SIG-M5 treated with dmso at 0.1 percent for 504 hours (cell line): ENCODE data around the gene UCHL5.

Experiments
- DNase-seq: peaks from one replicate; lab custom pipeline; 2025; ENCODE audit not compliant: unreplicated experiment; lab: John Stamatoyannopoulos, UW

UCHL5 gene, protein sequence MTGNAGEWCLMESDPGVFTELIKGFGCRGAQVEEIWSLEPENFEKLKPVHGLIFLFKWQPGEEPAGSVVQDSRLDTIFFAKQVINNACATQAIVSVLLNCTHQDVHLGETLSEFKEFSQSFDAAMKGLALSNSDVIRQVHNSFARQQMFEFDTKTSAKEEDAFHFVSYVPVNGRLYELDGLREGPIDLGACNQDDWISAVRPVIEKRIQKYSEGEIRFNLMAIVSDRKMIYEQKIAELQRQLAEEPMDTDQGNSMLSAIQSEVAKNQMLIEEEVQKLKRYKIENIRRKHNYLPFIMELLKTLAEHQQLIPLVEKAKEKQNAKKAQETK

DNA sequence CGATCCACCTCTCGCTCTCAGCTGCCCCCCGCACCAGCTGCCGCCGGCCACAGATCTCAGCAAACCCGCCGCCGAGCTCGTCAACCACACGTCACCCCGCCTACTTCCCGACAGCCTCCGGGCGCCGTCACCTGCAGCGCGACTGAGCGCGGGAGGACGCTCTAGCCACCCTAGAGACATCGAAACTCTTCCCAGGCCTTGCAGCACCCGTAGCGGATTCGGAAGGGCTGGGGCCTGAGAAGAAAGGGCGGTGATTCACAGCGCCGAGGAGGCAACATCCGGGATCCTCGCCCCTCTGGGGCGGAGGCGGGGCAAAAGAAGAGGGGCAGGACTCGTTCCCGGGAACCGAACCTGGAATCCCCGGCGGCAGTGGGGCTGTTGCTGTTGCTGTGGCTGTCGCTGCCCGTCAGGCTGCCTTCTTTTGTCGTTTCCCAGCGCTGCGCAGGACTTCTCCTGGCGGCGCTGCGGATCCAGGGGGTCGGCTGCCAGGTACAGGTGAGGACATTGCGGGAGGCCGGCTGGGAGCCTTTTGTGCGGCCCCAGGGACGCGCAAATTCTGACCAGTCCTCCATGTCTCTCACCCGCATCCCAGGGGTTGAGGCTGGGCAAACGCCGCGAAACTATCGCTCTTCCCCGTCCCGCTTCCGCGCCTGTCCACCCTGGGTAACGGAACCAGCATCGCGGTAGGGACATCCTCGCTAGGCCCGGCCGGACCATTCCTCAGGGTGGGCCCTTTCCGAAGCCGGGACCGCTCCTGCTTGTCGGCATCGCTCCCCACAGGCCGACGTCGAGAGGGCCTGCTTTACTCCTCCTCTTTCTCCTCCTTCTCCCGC lies at the start of gene UCHL5, which contains the start of gene RO60:
Gene UCHL5, minus strand, starts transcription at position 79 of the 833 bp plus-strand sequence. CDS start 100 bp downstream, outside the sequence.
Gene RO60, plus strand, starts transcription at position 331 of the 833 bp plus-strand sequence. CDS start 9,443 bp downstream, outside the sequence.
- peak; percentile 100 for DNase-seq

DNA sequence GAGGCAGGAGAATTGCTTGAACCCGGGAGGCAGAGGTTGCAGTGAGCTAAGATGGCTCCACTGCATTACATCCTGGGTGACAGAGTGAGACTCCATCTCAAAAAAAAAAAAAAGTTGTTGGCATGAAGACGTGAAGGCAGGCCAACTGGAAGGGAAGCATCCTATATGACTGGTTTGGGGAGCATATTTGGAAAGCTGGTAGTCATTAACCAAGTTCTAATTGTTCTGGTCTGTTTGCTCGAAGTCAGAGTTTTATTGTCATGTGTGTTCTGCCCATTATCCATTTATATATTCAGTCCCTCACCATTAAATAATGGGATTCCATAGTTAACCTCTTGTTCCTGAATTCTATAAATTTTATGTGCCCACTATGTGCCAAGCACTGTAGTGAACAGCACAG lies 49.3 kb upstream of the UCHL5 start:
- no peak for DNase-seq

DNA sequence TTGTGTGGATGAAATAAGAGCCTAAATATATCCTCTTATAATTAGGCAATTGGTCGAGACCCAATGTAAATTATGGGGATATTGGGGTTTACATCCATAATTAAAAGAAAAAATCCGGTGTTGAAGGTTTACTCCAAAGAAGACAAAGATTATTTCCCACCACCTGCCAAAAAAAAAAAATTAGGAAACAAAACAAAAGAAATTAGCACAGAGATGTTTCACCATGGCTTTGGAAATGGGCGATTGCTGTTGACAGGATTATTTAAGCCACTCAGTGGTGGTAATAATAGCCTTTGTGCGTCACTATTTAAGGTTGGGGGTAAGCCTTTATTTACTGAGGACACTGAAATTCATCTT lies 46.6 kb upstream of the UCHL5 start:
- no peak for DNase-seq

DNA sequence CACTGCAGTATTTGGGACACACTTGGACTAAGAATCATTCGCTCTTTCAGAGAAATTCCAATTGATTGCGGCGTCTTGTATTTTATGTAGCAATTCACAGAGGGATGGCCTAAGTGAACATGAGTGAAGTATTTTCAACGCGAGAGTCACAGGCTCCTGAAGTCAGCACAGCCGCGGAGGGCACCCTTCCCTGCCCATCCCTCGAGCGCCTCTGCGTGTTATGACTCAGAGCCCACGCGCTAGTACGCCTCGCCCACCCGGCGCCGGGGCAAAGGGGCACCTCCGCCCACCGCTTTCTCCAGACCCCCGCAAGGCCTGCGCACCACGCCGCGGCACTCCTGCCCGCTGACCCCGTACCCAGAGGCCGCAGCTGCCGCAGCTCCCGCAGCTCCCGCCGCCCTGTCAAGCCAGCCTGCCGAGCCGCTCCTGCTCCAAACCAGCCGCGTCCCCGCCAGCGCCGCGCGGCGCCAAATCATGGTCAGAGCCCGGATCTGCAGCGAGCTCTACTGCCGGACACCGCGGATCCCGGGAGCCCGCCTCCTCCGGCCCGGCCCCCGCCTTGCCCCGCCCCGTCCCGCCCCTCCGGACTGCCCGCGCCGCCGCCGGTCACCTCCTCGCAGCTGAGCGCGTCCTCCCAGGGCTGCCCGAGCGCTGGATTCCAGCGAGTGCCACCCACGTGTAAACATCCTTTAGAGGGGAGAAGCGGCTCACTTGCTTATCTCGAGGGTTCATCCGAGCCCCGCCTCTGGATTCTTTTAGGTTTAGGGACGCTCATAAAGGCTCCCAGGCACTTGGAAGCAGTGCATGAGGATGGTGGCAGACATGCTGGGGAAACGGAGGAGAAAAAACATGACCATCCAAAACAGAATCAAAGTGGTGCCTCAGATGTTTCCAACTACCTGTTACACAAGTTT lies 46.0 kb upstream of the UCHL5 start, which contains the start of gene GLRX2:
Gene GLRX2, minus strand, starts transcription at position 508 of the 914 bp plus-strand sequence. Its CDS starts 32 bp downstream, at position 476.
- DNase-seq: peak; percentile 77

DNA sequence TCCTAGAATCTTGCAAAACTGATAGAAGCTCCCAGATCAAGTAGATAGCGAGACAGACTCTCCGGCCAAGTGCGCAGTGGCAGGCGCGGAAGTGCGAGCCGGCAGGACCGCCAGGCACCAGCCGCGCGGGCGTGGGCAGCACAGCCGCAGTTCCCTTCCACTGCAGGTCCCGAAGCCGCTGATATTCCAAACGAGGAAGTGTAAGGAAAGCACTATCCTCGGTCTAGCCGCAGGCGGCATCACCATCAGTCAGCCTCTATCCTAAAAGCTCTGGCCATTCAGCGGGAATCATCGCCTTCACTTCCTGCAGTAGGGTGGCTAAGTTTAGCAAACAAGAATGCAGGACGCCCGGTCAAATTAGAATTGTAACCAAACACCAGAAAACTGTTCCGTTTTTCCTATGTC lies 45.3 kb upstream of the UCHL5 start:
- DNase-seq: peak; percentile 70

- DNase-seq: peak; percentile 24
Observed at GRCh38 chr1:193103759-193104501, 44.8 kb upstream of the UCHL5 start.

DNA sequence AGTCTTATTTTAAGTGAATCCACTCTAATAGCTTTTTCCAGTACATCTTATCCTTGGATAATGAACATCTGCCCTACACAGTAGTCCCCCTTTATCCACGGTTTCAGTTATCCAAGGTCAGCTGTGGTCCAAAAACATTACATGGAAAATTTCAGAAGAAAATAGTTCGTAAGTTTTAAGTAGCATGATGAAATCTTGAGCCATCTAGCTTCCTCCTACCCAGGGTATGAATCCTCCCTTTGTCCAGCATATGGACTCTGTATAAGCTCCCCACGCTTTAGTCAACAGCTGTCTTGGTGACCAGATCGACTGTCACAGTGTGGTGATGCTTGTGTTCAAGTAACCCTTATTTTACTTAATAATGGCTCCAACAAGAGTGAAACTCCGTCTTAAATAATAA lies 43.5 kb upstream of the UCHL5 start:
- no peak for DNase-seq

- no peak for DNase-seq
Observed at GRCh38 chr1:193094112-193094511, 35.0 kb upstream of the UCHL5 start.

DNA sequence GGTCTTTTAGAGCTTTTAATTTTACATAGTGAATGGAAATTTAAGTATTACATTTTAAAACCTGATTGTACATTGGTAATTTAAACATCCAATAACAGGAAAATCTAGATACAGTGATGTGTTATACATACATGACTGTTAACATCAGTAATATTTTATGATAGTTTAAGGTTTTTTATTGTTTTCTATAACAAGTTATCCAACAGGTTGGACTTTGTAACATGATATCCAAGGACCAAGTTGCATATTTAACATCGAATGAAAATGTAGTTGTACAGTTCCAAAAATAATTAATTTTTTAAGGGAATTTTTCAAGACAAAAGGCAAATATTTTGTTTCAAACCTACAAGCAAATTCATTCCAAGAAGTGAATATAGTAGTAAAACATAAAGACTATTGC lies 31.7 kb upstream of the UCHL5 start:
- no peak for DNase-seq

DNA sequence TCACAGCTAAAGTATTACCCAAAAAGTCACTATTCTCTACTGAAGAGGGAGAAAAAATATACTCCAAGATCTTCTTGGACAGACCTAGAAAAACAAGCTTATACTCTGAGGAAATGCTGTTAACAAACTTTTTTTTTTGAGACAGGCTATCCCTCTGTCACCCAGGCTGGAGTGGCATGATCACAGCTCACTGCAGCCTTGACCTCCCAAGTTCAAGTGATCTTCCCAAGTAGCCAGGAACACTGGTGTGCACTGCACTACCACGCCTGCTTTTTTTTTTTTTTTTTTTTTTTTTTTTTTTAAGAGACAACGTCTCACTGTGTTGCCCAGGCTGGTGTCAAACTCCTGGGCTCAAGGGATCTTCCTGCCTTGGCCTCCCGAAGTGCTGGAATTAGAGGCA lies 28.7 kb upstream of the UCHL5 start:
- no peak for DNase-seq

GRCh38 chr1:193086342-193086741 lies 27.2 kb upstream of the UCHL5 start:
- no peak for DNase-seq

GRCh38 chr1:193085263-193085662 lies 26.1 kb upstream of the UCHL5 start:
- DNase-seq: no peak

DNA sequence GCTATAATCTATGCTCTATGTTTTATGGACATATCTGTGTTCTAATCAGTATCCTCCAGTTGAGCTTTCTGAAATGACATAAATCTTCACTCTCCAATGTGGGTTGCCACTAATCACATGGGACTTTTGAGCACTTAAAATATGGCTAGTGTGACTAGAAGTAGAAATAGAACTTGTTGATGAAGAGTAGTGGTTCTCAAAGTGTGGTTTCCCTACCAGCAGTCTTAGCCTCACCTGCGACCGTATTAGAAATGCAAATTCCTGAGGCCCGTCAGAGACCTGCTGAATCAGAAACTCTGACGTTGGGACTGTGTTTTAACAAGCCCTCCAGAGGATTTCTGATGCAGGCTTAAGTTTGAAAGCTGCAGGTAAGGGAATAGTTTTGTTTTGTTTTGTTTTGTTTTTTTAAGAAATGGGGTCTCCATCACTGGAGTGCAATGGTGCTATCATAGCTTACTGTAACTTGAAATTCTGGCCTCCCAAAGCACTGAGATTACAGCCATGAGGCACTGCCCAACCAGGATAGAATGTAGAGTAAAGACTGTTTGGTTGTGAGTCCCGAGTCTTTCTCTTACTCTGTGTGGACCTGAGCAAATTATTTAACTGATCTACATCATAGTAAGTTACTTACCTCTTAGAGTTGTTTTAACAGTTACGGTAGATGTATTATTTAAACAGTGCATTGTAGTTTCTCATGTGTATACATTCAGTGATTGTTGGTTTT lies 24.4 kb upstream of the UCHL5 start:
- no peak for DNase-seq

- DNase-seq: no peak
Observed at GRCh38 chr1:193079187-193079586, 20.0 kb upstream of the UCHL5 start.

GRCh38 chr1:193077991-193078390 lies 18.8 kb upstream of the UCHL5 start:
- DNase-seq: no peak

DNA sequence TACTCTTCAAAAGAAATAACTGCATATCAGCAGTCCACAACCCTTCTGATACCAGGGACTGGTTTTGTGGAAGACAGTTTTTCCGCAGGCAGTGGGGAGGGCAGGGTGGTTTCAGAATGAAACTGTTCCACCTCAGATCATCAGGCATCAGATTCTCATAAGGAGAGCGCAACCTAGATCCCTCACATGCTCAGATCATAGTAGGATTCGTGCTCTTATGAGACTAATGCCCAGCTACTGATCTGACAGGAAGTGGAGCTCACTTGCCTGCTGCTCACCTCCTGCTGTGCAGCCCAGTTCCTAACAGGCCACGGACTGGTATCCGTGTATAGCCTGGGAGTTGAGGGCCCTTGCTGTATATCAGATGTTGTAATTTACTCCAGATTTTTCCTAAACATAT lies 11.8 kb upstream of the UCHL5 start:
- DNase-seq: no peak

- DNase-seq: no peak
Observed at GRCh38 chr1:193070386-193070753, 11.2 kb upstream of the UCHL5 start.

DNA sequence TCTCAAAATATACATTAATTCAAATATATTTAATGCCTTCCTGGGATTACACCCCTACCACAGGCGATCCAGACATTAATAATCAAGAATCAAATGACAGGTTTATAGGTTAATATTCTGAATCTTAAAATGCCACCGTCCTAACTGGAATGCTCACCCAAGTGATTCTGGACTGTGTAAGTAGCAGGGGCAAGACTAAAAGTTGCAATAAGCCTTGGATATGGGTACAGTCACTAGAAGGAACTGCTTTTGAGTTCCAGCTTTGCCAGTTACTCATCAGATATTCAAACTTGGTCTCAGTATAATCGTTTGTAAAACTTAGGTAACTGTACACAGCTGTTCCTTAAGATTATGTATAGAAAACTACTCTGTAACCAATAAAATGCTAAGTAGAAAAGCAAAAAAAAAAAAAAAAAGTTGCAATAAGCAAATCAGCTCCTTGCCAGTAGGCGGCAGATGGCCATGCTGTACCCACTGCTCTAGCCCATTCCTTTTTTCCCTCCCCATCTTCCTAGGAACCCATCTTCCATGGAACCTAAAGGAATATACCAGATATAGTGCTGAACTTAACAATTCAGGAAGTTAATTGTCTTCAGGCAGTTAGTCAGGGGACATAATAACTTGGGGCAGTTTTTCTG lies 10.7 kb upstream of the UCHL5 start:
- peak; percentile 23 for DNase-seq

- no peak for DNase-seq
Observed at GRCh38 chr1:193068013-193068412, 8.9 kb upstream of the UCHL5 start.
